SH-SY5Y (cell line): Measurements from ENCODE around the gene ABCF3.

Experiments used
- GATA2 ChIP-seq: IDR thresholded peaks from 2 replicates; pipeline ENCODE4 v1.6.1; 2011; ENCODE audit warnings: mild to moderate bottlenecking, low read depth, low read length
- GATA3 ChIP-seq: IDR thresholded peaks from 2 replicates; pipeline ENCODE4 v1.6.1; 2011; ENCODE audit warnings: low read depth, mild to moderate bottlenecking, low read length, moderate library complexity

GRCh38 chr3:184160456-184160855, 25.5 kb upstream of the ABCF3 start:
- TF ChIP-seq GATA3 (no peak), GATA2 (no peak)
